Vagina (tissue), 2 donors: ENCODE results near the gene DNAH3.

Source experiments
- CTCF ChIP-seq, 3 experiments: fragments of 450-650 bp in 2 of 3; fragments of 200-600 bp in 1 of 3; sonication (generic) in 1 of 3; IDR thresholded peaks; one replicate each; pipeline ENCODE4 v1.5.1; 2017 to 2019; ENCODE audit warnings: antibody characterized with exemption in 3 of 3, mild to moderate bottlenecking in 2 of 3, moderate library complexity in 2 of 3
- POLR2A ChIP-seq, 2 donors: fragments of 450-650 bp; IDR thresholded peaks; one replicate each; pipeline ENCODE4 v1.6.1; 2017; ENCODE audit warnings: antibody characterized with exemption in 2 of 2, mild to moderate bottlenecking in 2 of 2, moderate library complexity in 2 of 2

GRCh38 chr16:20971401-20971800, 179.2 kb downstream of the DNAH3 start:
- TF ChIP-seq CTCF (IDR thresholded peaks at IDR 0.05), result no peak
- TF ChIP-seq POLR2A (IDR thresholded peaks at IDR 0.05), result no peak
